Left kidney (tissue), 2 donors: ENCODE results near the gene DYNC1LI2. TPM values are rescaled to one million over a fixed set of nuclear protein-coding genes. Genes with fewer than 3 reads are reported as not detected.
"Not testable (repeated sequence)": the region's sequence is repeated elsewhere in the genome, so short reads cannot be mapped to it uniquely, and the experiment has no call there.

Source experiments
- DNase-seq: peaks from one replicate; pipeline ENCODE4 v3.0.0-alpha.2; 2013
- polyA plus RNA-seq: library from polyadenylated mRNA; unstranded; fragments of 120-200 nt; gene quantifications from one replicate; pipeline ENCODE4 v1.2.1, GENCODE V29; 2013; ENCODE audit not compliant: insufficient read length

DYNC1LI2 gene
- polyA plus RNA-seq, 1 donor = 174 TPM

GRCh38 chr16:66698046-66698445, 53.4 kb downstream of the DYNC1LI2 start:
- no peak for DNase-seq

DNA sequence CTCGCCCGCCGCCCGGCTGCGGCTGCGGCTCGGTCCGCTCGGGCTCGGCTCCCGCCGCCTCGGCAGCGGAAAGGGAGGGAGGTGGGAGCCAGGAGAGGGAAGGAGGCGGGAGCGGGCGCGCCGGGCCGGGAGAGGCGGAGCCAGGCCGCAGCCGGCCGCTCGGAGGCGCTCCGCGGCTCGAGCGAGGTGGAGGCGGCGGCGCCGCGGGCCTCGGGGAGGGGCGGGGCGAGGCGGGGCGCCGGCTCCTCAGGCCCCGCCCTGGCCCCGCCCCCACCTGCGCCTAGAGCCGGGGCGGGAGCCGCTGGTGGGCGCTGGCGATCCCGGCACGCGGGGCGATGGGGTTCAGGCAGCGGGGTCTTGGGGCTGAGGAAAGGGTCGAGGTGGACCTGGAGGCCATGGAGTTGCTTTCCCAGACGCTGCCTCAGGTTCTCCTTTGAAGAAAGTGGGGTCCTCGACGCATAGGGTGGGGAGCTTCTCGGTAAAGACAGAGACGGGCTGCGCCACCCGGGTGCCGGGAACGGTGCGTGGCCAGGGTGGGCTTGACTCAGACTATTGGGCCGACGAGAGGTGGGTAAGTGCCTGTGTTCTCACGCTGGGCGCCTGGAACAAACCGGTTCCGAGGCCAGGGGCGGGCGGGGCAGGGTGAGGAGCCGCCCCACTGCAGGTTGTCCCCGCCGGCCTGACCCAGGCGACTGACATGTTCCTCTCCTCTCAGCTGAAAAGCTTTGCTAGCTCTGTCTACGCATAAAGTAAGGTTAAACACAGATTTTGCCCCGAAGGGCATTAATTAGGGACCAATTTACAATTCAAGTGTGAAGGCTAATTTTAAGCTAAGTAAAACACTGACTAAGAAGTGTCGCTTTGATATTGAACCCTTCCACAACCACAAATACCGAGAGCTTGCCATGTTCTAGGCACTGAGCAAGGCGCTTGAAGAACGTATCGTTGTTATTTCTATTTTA, 54.5 kb downstream of the DYNC1LI2 start, which contains the start of gene CMTM4:
Gene CMTM4, minus strand, starts transcription at position 75 of the 962 bp plus-strand sequence. CDS start 218 bp downstream, outside the sequence.
- peak; percentile 89 for DNase-seq

GRCh38 chr16:66695935-66696668, 55.3 kb downstream of the DYNC1LI2 start:
- DNase-seq = no peak

DNA sequence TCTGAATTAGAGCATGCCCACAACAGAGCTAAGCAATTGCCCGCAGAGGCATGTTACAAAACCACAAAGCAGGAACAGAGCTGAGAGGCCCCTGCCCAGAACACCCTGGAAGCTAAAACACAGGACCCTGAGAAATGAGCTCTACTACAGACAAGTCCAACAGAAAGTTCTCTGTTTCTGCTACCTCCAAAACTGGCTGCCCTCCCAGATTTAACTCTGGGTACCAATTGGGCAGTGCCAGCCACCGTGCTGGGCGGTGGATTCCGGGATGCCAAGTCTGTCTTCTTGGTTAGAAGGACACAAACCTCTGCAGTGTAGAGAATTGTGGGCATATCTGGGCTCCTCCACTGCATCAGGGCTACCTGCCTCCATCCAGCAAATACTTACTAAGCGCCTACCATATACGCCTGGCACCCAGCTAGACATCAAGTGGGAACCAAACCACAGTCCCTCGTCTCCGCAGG, 55.9 kb downstream of the DYNC1LI2 start:
- no peak for DNase-seq

- no peak for DNase-seq
Observed at GRCh38 chr16:66693149-66693548, 58.3 kb downstream of the DYNC1LI2 start.

GRCh38 chr16:66692341-66692740, 59.1 kb downstream of the DYNC1LI2 start:
- DNase-seq = no peak

GRCh38 chr16:66691234-66691633, 60.2 kb downstream of the DYNC1LI2 start:
- no peak for DNase-seq

GRCh38 chr16:66690106-66690847, 61.1 kb downstream of the DYNC1LI2 start:
- DNase-seq = no peak

DNA sequence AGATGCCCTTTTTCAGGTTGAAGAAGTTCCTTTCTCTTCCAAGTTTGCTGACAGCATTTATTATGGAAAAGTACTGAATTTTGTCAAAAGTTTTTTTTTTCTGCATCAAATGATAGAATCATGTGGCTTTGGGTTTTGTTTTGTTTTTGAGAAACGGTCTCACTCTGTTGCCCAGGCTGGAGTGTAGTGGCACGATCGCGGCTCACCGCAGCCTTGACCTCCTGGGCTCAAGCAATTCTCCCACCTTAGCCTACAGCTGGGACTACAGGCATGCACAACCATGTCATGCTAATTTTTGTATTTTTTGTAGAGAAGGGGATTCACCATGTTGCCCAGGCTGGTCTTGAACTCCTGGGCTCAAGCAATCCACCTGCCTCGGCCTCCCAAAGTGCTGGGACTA, 62.1 kb downstream of the DYNC1LI2 start:
- DNase-seq = no peak

DNA sequence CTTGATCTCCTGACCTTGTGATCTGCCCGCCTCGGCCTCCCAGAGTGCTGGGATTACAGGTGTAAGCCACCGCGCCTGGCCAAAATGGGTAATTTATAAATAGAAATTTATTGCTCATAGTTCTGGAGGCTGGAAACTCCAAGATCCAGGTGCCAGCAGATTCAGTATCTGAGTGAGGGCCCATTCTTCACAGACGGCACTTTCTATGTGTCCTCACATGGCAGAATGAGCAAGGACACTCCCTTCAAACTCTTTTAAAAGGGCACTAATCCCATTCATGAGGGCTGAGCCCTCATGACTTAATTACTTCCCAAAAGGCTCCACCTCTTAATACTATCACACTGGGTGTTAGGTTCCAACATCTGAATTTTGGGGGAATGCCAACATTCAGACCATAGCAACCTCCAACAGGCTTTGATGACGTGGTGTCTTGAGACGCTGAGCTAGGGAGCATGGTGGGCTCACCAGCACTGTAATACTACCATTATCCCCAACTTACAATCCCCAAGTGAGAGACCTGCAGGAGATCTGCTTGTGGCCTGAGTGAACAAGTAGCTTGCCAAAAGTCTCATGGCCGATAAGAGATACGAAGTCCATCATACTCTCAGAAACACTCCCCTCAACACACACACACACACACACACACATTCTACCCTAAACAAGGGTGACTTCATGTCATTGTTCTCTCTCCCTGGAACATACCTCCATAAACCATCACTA, 63.3 kb downstream of the DYNC1LI2 start:
- no peak for DNase-seq

DNA sequence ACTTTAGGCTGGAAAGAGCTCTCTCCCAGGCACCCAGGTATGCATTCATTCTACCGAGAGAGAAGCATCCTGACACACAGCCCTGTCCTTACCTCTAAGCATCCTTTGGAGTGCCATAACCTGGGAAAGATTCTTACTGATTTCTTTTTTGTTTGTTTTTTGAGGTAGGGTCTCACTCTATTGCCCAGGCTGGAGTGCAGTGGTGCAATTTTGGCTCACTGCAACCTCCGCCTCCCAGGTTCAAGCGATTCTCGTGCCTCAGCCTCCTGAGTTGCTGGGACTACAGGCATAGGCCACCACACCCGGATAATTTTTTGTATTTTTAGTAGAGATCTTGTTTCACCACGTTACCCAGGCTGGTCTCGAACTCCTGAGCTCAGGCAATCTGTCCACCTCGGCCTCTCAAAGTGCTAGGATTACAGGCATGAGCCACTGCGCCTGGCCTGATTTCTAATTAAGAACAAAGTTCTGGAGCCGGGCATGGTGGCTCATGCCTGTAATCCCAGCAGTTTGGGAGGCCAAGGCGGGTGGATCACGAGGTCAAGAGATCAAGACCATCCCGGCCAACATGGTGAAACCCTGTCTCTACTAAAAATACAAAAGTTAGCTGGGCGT, 65.8 kb downstream of the DYNC1LI2 start:
- DNase-seq = not testable (repeated sequence)

GRCh38 chr16:66682271-66682670, 69.1 kb downstream of the DYNC1LI2 start:
- DNase-seq = no peak

DNA sequence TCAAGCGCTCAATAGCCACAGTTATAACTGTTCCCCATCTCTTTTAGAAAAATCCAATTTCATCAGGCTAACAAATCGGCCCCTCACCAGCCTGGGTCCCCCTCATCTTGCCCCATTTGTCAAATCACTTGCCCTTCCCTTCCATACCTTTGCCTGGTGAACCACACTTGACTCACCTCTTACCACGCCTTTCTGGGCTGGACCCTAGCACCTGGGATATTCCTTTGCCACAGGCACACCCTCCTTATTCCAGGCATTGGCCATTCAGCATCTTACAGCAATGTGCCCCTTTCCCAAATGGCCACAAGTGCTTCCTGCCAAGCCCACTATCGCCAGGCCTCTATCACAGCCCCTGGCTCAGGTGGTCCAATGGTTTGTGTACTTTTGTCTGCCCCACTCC, 69.7 kb downstream of the DYNC1LI2 start:
- no peak for DNase-seq

GRCh38 chr16:66678337-66678736, 73.1 kb downstream of the DYNC1LI2 start:
- DNase-seq = no peak

- no peak for DNase-seq
Observed at GRCh38 chr16:66677836-66678235, 73.6 kb downstream of the DYNC1LI2 start.

GRCh38 chr16:66677179-66677578, 74.2 kb downstream of the DYNC1LI2 start:
- DNase-seq = no peak

DNA sequence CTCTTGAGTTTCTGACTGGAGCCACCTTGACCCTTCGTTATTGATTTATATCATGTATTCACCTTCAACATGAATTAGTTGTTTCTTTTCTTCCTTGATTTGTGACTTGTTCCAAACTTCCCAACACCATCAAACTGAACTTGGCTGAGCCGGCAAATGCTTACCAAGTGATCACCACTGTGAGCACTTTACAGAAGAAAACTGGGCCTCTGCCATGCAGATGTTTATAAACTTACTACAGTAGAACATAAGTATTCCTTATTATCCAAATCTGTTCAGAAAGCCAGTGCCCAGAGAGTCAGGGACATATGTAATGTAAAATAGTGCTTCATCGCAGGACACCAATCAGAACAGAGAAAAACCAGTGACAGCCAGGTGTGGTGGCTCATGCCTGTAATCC, 74.8 kb downstream of the DYNC1LI2 start:
- DNase-seq = no peak

DNA sequence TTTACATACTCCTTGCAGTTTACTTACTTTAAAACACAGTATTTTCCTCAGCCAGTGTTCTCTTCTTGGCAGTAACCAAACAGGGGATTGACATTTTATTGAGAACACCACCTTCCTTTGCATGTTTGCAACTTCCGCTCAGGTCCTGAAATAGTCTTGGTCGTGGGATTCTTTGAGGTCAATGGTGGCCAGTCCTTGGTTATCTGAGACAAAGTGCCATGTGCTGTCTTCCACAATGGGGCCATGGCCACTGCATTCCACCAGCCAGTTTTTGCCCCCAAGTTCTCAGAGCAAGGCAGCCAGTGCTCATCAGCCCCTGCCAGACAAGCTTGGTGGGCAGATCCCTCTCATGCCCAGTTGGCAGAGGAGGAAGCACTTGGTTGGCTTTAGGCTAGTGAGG, 77.7 kb downstream of the DYNC1LI2 start:
- DNase-seq = no peak
